Esophagus muscularis mucosa (tissue), 4 donors: ENCODE measurements around the gene CSNK1D.

Experiments
- CTCF ChIP-seq, 3 experiments: fragments of 200-600 bp in 2 of 3; fragments of 450-650 bp in 1 of 3; sonication (generic) in 2 of 3; IDR thresholded peaks; one replicate each; pipeline ENCODE4 v1.5.1; 2017 to 2019; ENCODE audit warnings: antibody characterized with exemption in 3 of 3, mild to moderate bottlenecking in 2 of 3, moderate library complexity in 1 of 3
- EP300 ChIP-seq: sonication (generic); formaldehyde crosslinking; IDR thresholded peaks from one replicate; pipeline ENCODE4 v1.6.1; 2017; ENCODE audit warnings: antibody characterized with exemption
- POLR2A ChIP-seq: fragments of 450-650 bp; IDR thresholded peaks from one replicate; pipeline ENCODE4 v1.6.1; 2017; ENCODE audit warnings: antibody characterized with exemption, moderate library complexity, mild to moderate bottlenecking, low read depth
- POLR2AphosphoS5 ChIP-seq, 2 donors: sonication (generic); formaldehyde crosslinking; IDR thresholded peaks; one replicate each; pipeline ENCODE4 v1.6.1; 2017; ENCODE audit warnings: antibody characterized with exemption in 2 of 2

DNA sequence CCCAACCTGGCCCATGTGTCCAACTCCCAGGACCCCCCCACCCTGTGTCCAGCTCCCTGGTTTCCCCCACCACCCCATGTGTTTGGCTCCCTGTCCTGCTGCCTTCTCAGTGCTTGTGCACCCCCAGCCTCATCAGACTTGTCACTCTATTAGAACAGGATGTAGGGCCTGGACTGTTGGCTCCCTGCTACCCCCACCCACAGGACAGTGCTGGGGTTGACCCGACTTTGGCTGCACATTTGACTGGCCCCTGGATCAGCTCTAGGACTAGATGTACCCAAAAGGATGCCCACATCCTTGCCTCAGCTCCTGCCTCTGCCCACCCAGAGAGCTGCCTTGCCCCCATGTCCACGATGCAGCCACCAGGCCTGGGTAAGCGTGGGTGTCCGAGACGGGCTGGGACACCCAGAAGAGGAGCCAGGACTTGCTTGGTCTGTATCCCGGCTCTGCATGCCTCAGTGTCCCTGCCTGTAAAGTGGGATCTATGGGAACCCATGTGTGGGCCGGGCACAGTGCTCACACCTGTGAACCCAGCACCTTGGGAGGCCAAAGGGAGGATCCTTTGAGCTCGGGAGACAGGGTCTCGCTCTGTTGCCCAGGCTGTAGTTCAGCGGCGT lies 59.4 kb downstream of the CSNK1D start:
- TF ChIP-seq POLR2AphosphoS5 (IDR thresholded peaks at IDR 0.05) (no peak), POLR2A (no peak), CTCF (IDR thresholded peaks at IDR 0.05) (no peak), EP300 (no peak)
